HepG2 (cell line): ENCODE results near the gene LILRB3. TPM values are rescaled to one million over a fixed set of nuclear protein-coding genes. Genes with fewer than 3 reads are reported as not detected.

Source experiments
- ARNTL ChIP-seq: sonication (generic); formaldehyde crosslinking; IDR thresholded peaks from 2 replicates; pipeline ENCODE4 v1.4.0; 2020; ENCODE audit warnings: mild to moderate bottlenecking, missing genetic modification reagents
- CTCF ChIP-seq: sonication (generic); formaldehyde crosslinking; IDR thresholded peaks from 2 replicates; pipeline ENCODE4 v1.5.0; 2020; ENCODE audit warnings: mild to moderate bottlenecking, missing genetic modification reagents, moderate library complexity
- E2F1 ChIP-seq: sonication (generic); formaldehyde crosslinking; IDR thresholded peaks from 2 replicates; pipeline ENCODE4 v1.5.0; 2020; ENCODE audit warnings: missing genetic modification reagents
- ELF1 ChIP-seq: sonication (generic); formaldehyde crosslinking; IDR thresholded peaks from 2 replicates; pipeline ENCODE4 v1.4.0; 2020; ENCODE audit warnings: missing genetic modification reagents
- FOXO1 ChIP-seq: sonication (generic); formaldehyde crosslinking; IDR thresholded peaks from 2 replicates; pipeline ENCODE4 v1.4.0; 2020; ENCODE audit warnings: missing genetic modification reagents
- KLF9 ChIP-seq: IDR thresholded peaks from 2 replicates; pipeline ENCODE4 v1.6.1; 2016; ENCODE audit warnings: low read depth
- MED13 ChIP-seq: sonication (generic); formaldehyde crosslinking; IDR thresholded peaks from 2 replicates; pipeline ENCODE4 v1.5.0; 2020; ENCODE audit warnings: missing genetic modification reagents
- MEIS2 ChIP-seq: sonication (generic); formaldehyde crosslinking; IDR thresholded peaks from 2 replicates; pipeline ENCODE4 v1.9.0; 2021; ENCODE audit warnings: mild to moderate bottlenecking, missing genetic modification reagents
- MYC ChIP-seq: sonication (generic); formaldehyde crosslinking; IDR thresholded peaks from 2 replicates; pipeline ENCODE4 v1.9.0; 2021; ENCODE audit warnings: missing genetic modification reagents, borderline replicate concordance
- STAG1 ChIP-seq: sonication (generic); formaldehyde crosslinking; IDR thresholded peaks from 2 replicates; pipeline ENCODE4 v1.4.0; 2020; ENCODE audit warnings: missing genetic modification reagents
- TEAD2 ChIP-seq: sonication (generic); formaldehyde crosslinking; IDR thresholded peaks from 2 replicates; pipeline ENCODE4 v1.9.0; 2021; ENCODE audit warnings: missing genetic modification reagents
- TEAD3 ChIP-seq: optimal IDR thresholded peaks from 2 replicates; pipeline ENCODE3; 2016; ENCODE audit warnings: borderline replicate concordance
- WIZ ChIP-seq: sonication (generic); formaldehyde crosslinking; IDR thresholded peaks from 2 replicates; pipeline ENCODE4 v1.5.1; 2020; ENCODE audit warnings: mild to moderate bottlenecking, missing genetic modification reagents
- ZNF136 ChIP-seq: sonication (generic); formaldehyde crosslinking; IDR thresholded peaks from 2 replicates; pipeline ENCODE4 v1.8.1; 2022; ENCODE audit warnings: low read depth, mild to moderate bottlenecking, moderate library complexity, missing genetic modification reagents
- ZNF800 ChIP-seq: sonication (generic); formaldehyde crosslinking; IDR thresholded peaks from 2 replicates; pipeline ENCODE4 v1.4.0; 2020; ENCODE audit warnings: missing genetic modification reagents
- ZSCAN22 ChIP-seq: sonication (generic); formaldehyde crosslinking; IDR thresholded peaks from 2 replicates; pipeline ENCODE4 v1.4.0; 2020; ENCODE audit warnings: mild to moderate bottlenecking, missing genetic modification reagents
- ZSCAN25 ChIP-seq: sonication (generic); formaldehyde crosslinking; IDR thresholded peaks from 2 replicates; pipeline ENCODE4 v1.8.0; 2022; ENCODE audit warnings: mild to moderate bottlenecking, missing genetic modification reagents
- polyA plus RNA-seq, 8 experiments: library from polyadenylated mRNA; depleted of rRNA in 3 of 8; stranded (reverse) in 7 of 8; unstranded in 1 of 8; fragments of >200 nt; fragmentation: Illumina TruSeq in 4 of 8; extraction: Trizol in 4 of 8; gene quantifications; 2 replicates each; pipeline versions ENCODE4 v1.2.1 to v1.2.3, GENCODE V29; 2011 to 2016; ENCODE audit warnings: low read depth in 4 of 8, missing spikeins in 1 of 8, mixed read lengths in 1 of 8; ENCODE audit not compliant: insufficient read depth in 1 of 8
- total RNA-seq, 5 experiments: library from RNA; depleted of rRNA; stranded (reverse); fragments of >200 nt; fragmentation: Illumina TruSeq; extraction: Trizol; gene quantifications; 2 replicates each; pipeline ENCODE4 v1.2.3, GENCODE V29; 2016; ENCODE audit warnings: low read depth in 1 of 5
- TF ChIP-seq, protein P1 (sequence below): sonication (generic); formaldehyde crosslinking; conservative IDR thresholded peaks from 2 replicates; pipeline ENCODE4 v1.8.0; 2022; ENCODE audit warnings: low read depth, missing genetic modification reagents
- TF ChIP-seq, protein P2 (sequence below): IDR thresholded peaks from 2 replicates; pipeline ENCODE4 v1.6.1; 2016; ENCODE audit warnings: low read depth, missing genetic modification reagents, missing compliant biosample characterization

Gene LILRB3
- total and polyA plus RNA-seq, 2 of the 13 experiments (the other 11 are each of a cell fraction or from before 2014, with no cell fraction given): 0.22 TPM; not detected in 1

DNA sequence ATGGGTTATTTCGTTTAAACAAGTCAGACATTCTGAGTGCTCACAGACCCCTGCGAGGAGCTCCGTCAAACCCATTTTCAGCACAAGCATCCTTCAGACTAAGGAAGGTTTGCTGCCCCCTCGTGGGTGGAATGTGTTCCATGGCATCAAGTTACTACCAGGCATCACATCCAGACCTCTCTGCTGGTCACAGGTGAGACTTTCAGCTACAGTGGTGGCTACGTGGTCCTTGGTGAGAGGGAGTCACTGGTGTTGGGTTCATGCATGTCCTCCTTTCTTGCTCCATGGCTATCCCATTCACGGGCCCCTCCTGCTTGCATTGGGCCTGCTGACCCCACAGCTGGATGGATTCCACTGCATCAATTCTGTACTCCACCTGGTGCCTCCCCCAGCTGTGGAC is 43.3 kb upstream of the LILRB3 start (continued):
- TF ChIP-seq ZSCAN22 (CRISPR knock-in tag) (no peak), MED13 (CRISPR knock-in tag) (no peak), ELF1 (CRISPR knock-in tag) (no peak), ZSCAN25 (CRISPR knock-in tag) (no peak), ZNF136 (CRISPR knock-in tag) (no peak), ARNTL (no peak), FOXO1 (no peak), STAG1 (CRISPR knock-in tag) (peak; percentile 63), WIZ (CRISPR knock-in tag) (no peak), E2F1 (CRISPR knock-in tag) (no peak), CTCF (peak; percentile 79), ZNF800 (no peak), MEIS2 (CRISPR knock-in tag) (no peak), TEAD3 (CRISPR knock-in tag) (peak; percentile 100), KLF9 (no peak), MYC (CRISPR knock-in tag) (no peak), TEAD2 (0 out of 2 replicates have a peak, but pooled peaks have one; percentile 81)
- TF ChIP-seq, protein P1, sequence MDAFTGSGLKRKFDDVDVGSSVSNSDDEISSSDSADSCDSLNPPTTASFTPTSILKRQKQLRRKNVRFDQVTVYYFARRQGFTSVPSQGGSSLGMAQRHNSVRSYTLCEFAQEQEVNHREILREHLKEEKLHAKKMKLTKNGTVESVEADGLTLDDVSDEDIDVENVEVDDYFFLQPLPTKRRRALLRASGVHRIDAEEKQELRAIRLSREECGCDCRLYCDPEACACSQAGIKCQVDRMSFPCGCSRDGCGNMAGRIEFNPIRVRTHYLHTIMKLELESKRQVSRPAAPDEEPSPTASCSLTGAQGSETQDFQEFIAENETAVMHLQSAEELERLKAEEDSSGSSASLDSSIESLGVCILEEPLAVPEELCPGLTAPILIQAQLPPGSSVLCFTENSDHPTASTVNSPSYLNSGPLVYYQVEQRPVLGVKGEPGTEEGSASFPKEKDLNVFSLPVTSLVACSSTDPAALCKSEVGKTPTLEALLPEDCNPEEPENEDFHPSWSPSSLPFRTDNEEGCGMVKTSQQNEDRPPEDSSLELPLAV (CRISPR knock-in tag): no peak
- TF ChIP-seq, protein P2, sequence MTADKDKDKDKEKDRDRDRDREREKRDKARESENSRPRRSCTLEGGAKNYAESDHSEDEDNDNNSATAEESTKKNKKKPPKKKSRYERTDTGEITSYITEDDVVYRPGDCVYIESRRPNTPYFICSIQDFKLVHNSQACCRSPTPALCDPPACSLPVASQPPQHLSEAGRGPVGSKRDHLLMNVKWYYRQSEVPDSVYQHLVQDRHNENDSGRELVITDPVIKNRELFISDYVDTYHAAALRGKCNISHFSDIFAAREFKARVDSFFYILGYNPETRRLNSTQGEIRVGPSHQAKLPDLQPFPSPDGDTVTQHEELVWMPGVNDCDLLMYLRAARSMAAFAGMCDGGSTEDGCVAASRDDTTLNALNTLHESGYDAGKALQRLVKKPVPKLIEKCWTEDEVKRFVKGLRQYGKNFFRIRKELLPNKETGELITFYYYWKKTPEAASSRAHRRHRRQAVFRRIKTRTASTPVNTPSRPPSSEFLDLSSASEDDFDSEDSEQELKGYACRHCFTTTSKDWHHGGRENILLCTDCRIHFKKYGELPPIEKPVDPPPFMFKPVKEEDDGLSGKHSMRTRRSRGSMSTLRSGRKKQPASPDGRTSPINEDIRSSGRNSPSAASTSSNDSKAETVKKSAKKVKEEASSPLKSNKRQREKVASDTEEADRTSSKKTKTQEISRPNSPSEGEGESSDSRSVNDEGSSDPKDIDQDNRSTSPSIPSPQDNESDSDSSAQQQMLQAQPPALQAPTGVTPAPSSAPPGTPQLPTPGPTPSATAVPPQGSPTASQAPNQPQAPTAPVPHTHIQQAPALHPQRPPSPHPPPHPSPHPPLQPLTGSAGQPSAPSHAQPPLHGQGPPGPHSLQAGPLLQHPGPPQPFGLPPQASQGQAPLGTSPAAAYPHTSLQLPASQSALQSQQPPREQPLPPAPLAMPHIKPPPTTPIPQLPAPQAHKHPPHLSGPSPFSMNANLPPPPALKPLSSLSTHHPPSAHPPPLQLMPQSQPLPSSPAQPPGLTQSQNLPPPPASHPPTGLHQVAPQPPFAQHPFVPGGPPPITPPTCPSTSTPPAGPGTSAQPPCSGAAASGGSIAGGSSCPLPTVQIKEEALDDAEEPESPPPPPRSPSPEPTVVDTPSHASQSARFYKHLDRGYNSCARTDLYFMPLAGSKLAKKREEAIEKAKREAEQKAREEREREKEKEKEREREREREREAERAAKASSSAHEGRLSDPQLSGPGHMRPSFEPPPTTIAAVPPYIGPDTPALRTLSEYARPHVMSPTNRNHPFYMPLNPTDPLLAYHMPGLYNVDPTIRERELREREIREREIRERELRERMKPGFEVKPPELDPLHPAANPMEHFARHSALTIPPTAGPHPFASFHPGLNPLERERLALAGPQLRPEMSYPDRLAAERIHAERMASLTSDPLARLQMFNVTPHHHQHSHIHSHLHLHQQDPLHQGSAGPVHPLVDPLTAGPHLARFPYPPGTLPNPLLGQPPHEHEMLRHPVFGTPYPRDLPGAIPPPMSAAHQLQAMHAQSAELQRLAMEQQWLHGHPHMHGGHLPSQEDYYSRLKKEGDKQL (CRISPR knock-in tag): no peak
